Thyroid gland (tissue), 4 donors: ENCODE results near the gene SLC35B3. TPM values are rescaled to one million over a fixed set of nuclear protein-coding genes. Genes with fewer than 3 reads are reported as not detected.
"Not testable (repeated sequence)": the region's sequence is repeated elsewhere in the genome, so short reads cannot be mapped to it uniquely, and the experiment has no call there.

Experiments
- DNase-seq, 2 donors: peaks; one replicate each; pipeline ENCODE4 v3.0.0-alpha.2; 2019
- H3K27ac ChIP-seq, 3 donors: fragments of 200-600 bp; sonication (generic); 1 replicate in 2 of 3; 2 replicates in 1 of 3; pipeline ENCODE4 v1.5.1; 2016 to 2019; ENCODE audit warnings: mild to moderate bottlenecking in 1 of 3, moderate library complexity in 1 of 3
- H3K27me3 ChIP-seq: fragments of 200-600 bp; sonication (generic); one replicate; pipeline ENCODE4 v1.5.1; 2019
- H3K36me3 ChIP-seq, 2 donors: fragments of 200-600 bp; sonication (generic); one replicate each; pipeline ENCODE4 v1.5.1; 2016 to 2019
- H3K4me1 ChIP-seq, 2 donors: fragments of 200-600 bp; sonication (generic); one replicate each; pipeline ENCODE4 v1.5.1; 2017 to 2019
- H3K4me3 ChIP-seq, 3 donors: fragments of 200-600 bp; sonication (generic); replicated peaks in 1 of 3; 1 replicate in 2 of 3; 2 replicates in 1 of 3; pipeline ENCODE4 v1.5.1; 2016; ENCODE audit warnings: mild to moderate bottlenecking in 1 of 3
- H3K9me3 ChIP-seq: fragments of 200-600 bp; sonication (generic); one replicate; pipeline ENCODE4 v1.5.1; 2017
- CTCF ChIP-seq, 6 experiments: fragments of 200-600 bp in 3 of 6; fragments of 450-650 bp in 3 of 6; sonication (generic) in 3 of 6; IDR thresholded peaks; one replicate each; pipeline ENCODE4 v1.5.1; 2016 to 2019; ENCODE audit warnings: antibody characterized with exemption in 6 of 6, mild to moderate bottlenecking in 2 of 6, inconsistent platforms in 1 of 6, moderate library complexity in 1 of 6
- POLR2A ChIP-seq, 2 donors: fragments of 450-650 bp; IDR thresholded peaks; one replicate each; pipeline ENCODE4 v1.6.1; 2017; ENCODE audit warnings: antibody characterized with exemption in 2 of 2, mild to moderate bottlenecking in 2 of 2, moderate library complexity in 1 of 2
- WGBS, 2 donors: methylation state at CpG; one replicate each; pipeline ENCODE4 v1.1.5; 2017; 5-methylcytosine and 5-hydroxymethylcytosine counted together
- intact Hi-C: fragments of 100-400 bp; cut with DNase I; formaldehyde crosslinking; loops from one replicate; pipeline ENCODE4 v1.15.1; 2023
- total RNA-seq, 4 donors: library from RNA; depleted of rRNA; stranded (reverse); fragments of >200 nt; gene quantifications; one replicate each; pipeline ENCODE4 v1.2.3, GENCODE V29; 2016

SLC35B3 gene
- total RNA-seq, 4 donors from 2014 or later = 25.0 to 34.6 (median 28.4) TPM

- Histone ChIP-seq H3K4me1 (no peaks in the 10 kb centered on the region), H3K27ac (no peak overlapping the region), H3K4me3 (no peak overlapping the region), H3K36me3 (no peaks in the 10 kb centered on the region), H3K27me3 (no peaks in the 10 kb centered on the region), H3K9me3 (no peaks in the 10 kb centered on the region)
- intact Hi-C loops = no loop called here
- TF ChIP-seq CTCF (IDR thresholded peaks at IDR 0.05) (no peak), POLR2A (IDR thresholded peaks at IDR 0.05) (no peak)
- WGBS, 2 donors = 72 to 88% methylated on average over 6 of the region's 6 CpGs
- no peak for DNase-seq
These were observed 33.4 kb upstream of the SLC35B3 start for GRCh38 chr6:8468552-8469356.

DNA sequence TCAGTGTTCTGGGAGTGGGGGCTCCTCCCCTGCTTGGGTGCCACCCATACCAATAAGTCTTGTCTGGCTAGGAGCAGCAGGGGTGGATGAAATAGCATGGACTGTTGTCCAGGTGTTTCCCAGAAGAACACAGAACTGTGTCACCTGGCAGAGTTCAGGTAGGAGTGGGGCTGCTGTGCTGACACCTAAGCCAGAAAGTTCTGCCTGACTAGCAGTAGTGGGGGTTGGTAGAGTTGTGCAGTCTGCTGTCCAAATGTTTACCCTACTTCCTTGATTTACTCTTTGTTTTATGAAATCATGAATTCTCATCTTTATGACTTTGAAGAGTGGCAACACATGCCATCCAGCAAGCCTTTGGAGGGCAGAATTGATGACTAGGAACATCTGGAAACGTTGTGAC lies 27.3 kb upstream of the SLC35B3 start:
- intact Hi-C loops = no loop called here
- Histone ChIP-seq H3K9me3 (no peaks in the 10 kb centered on the region), H3K4me1 (no peaks in the 10 kb centered on the region), H3K27ac (no peak overlapping the region), H3K4me3 (no peak overlapping the region), H3K36me3 (no peaks in the 10 kb centered on the region), H3K27me3 (no peaks in the 10 kb centered on the region)
- no peak for TF ChIP-seq POLR2A (IDR thresholded peaks at IDR 0.05)
- TF ChIP-seq CTCF (IDR thresholded peaks at IDR 0.05) = no peak
- WGBS, 2 donors = 79 to 80% methylated on average over 1 of the region's 1 CpG
- DNase-seq = peak; percentile 13 to 33

DNA sequence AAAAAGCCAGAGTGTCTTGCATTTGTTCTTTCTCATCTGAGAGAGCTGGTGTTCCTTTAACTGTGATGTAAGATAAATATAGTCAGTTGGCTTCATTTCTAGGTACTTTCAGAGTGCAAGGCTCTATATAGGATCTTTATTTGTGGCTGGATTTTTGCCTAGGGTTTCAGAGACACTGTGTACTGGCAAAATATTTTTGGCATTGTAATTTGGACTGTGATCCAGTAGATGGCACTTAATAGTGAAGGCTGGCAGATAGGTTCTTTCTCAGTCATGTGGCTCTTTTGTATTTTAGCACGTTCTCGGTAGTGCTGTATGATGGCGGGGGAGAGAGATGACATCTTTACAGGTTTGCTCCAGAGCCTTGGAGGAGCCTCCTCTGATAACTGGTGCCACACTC lies 26.8 kb upstream of the SLC35B3 start:
- Histone ChIP-seq H3K4me1 (no peaks in the 10 kb centered on the region), H3K9me3 (no peaks in the 10 kb centered on the region), H3K4me3 (no peak overlapping the region), H3K27me3 (no peaks in the 10 kb centered on the region), H3K27ac (no peak overlapping the region), H3K36me3 (no peaks in the 10 kb centered on the region)
- 96 to 98% methylated on average over 3 of the region's 3 CpGs for WGBS, 2 donors
- intact Hi-C loops = no loop called here
- no peak for DNase-seq
- TF ChIP-seq POLR2A (IDR thresholded peaks at IDR 0.05) = no peak
- no peak for TF ChIP-seq CTCF (IDR thresholded peaks at IDR 0.05)

GRCh38 chr6:8446391-8446790 lies 11.0 kb upstream of the SLC35B3 start:
- Histone ChIP-seq H3K36me3 (no peaks in the 10 kb centered on the region), H3K9me3 (no peaks in the 10 kb centered on the region), H3K27ac (no peak overlapping the region), H3K4me1 (no peaks in the 10 kb centered on the region), H3K4me3 (no peak overlapping the region), H3K27me3 (no peaks in the 10 kb centered on the region)
- DNase-seq = no peak
- intact Hi-C loops = no loop called here
- no peak for TF ChIP-seq CTCF (IDR thresholded peaks at IDR 0.05)
- no peak for TF ChIP-seq POLR2A (IDR thresholded peaks at IDR 0.05)
- 32 to 38% methylated on average over 2 of the region's 2 CpGs for WGBS, 2 donors

DNA sequence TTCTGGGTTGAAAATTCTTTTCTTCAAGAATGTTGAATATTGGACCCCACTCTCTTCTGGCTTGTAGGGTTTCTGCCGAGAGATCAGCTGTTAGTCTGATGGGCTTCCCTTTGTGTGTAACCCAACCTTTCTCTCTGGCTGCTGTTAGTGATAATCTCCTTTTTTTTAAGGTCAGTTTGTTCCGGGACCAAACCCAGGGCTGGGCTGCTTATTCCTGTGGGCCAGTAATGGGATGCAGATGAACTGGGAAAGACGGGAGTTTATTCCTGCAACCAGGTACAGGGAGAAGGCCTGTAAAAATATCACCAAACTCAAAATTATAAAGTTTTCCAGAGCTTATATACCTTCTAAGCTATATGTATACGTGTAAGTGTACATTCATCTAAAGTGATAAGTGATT lies 10.6 kb upstream of the SLC35B3 start:
- H3K36me3 ChIP-seq, H3K4me3 ChIP-seq, H3K27me3 ChIP-seq, H3K27ac ChIP-seq, H3K4me1 ChIP-seq, DNase-seq, intact Hi-C loops, H3K9me3 ChIP-seq: not testable (repeated sequence)
- 79 to 85% methylated on average over 4 of the region's 4 CpGs for WGBS, 2 donors
